HepG2 (cell line): Measurements from ENCODE around the gene DGAT2. TPM values are rescaled to one million over a fixed set of nuclear protein-coding genes. Genes with fewer than 3 reads are reported as not detected.

Experiments
- FUBP1 ChIP-seq: sonication (generic); formaldehyde crosslinking; IDR thresholded peaks from 2 replicates; pipeline ENCODE4 v1.5.1; 2020; ENCODE audit warnings: missing genetic modification reagents, mild to moderate bottlenecking, borderline replicate concordance
- HOXD1 ChIP-seq: sonication (generic); formaldehyde crosslinking; IDR thresholded peaks from 2 replicates; pipeline ENCODE4 v1.5.0; 2020; ENCODE audit warnings: missing genetic modification reagents
- IKZF4 ChIP-seq: sonication (generic); formaldehyde crosslinking; IDR thresholded peaks from 2 replicates; pipeline ENCODE4 v1.5.1; 2020; ENCODE audit warnings: borderline replicate concordance, mild to moderate bottlenecking, low read depth, missing genetic modification reagents; ENCODE audit errors: not compliant biosample characterization
- ISX ChIP-seq: sonication (generic); formaldehyde crosslinking; conservative IDR thresholded peaks from 2 replicates; pipeline ENCODE4 v1.5.0; 2020; ENCODE audit warnings: missing genetic modification reagents
- MAX ChIP-seq: IDR thresholded peaks from 2 replicates; pipeline ENCODE4 v1.6.1; 2012; ENCODE audit warnings: inconsistent platforms
- MED1 ChIP-seq: sonication (generic); formaldehyde crosslinking; IDR thresholded peaks from 2 replicates; pipeline ENCODE4 v1.4.0; 2020; ENCODE audit warnings: missing genetic modification reagents
- MYC ChIP-seq: sonication (generic); formaldehyde crosslinking; IDR thresholded peaks from 2 replicates; pipeline ENCODE4 v1.9.0; 2021; ENCODE audit warnings: missing genetic modification reagents, borderline replicate concordance
- PRDM15 ChIP-seq: sonication (generic); formaldehyde crosslinking; IDR thresholded peaks from 2 replicates; pipeline ENCODE4 v1.4.0; 2020; ENCODE audit warnings: missing genetic modification reagents
- RBFOX2 ChIP-seq: fragments of 200-400 bp; formaldehyde crosslinking; IDR thresholded peaks from 2 replicates; pipeline ENCODE4 v1.6.1; 2017; ENCODE audit warnings: low read depth, mild to moderate bottlenecking, low read length
- SMAD3 ChIP-seq: sonication (generic); formaldehyde crosslinking; IDR thresholded peaks from 2 replicates; pipeline ENCODE4 v1.4.0; 2020; ENCODE audit warnings: missing genetic modification reagents
- SNRNP70 ChIP-seq: fragments of 200-400 bp; formaldehyde crosslinking; IDR thresholded peaks from 2 replicates; pipeline ENCODE4 v1.6.1; 2017; ENCODE audit warnings: mild to moderate bottlenecking, low read depth, low read length, moderate library complexity
- SP1 ChIP-seq, 2 experiments: fragments of 450-650 bp in 1 of 2; sonication (generic) in 1 of 2; formaldehyde crosslinking in 1 of 2; IDR thresholded peaks; 2 replicates each; pipeline versions ENCODE4 v1.4.0 to v1.6.1; 2016 to 2020; ENCODE audit warnings: missing genetic modification reagents in 1 of 2
- ZNF17 ChIP-seq: sonication (generic); formaldehyde crosslinking; IDR thresholded peaks from 2 replicates; pipeline ENCODE4 v1.5.0; 2020; ENCODE audit warnings: mild to moderate bottlenecking, missing genetic modification reagents
- ZNF30 ChIP-seq: sonication (generic); formaldehyde crosslinking; IDR thresholded peaks from 2 replicates; pipeline ENCODE4 v1.5.0; 2020; ENCODE audit warnings: mild to moderate bottlenecking, missing genetic modification reagents
- ZNF460 ChIP-seq: sonication (generic); formaldehyde crosslinking; IDR thresholded peaks from 2 replicates; pipeline ENCODE4 v1.5.1; 2020; ENCODE audit warnings: missing genetic modification reagents, mild to moderate bottlenecking, borderline replicate concordance
- ZNF781 ChIP-seq: sonication (generic); formaldehyde crosslinking; IDR thresholded peaks from 2 replicates; pipeline ENCODE4 v1.5.1; 2020; ENCODE audit warnings: borderline replicate concordance, mild to moderate bottlenecking, missing genetic modification reagents; ENCODE audit errors: not compliant biosample characterization
- ZSCAN20 ChIP-seq: sonication (generic); formaldehyde crosslinking; IDR thresholded peaks from 2 replicates; pipeline ENCODE4 v1.4.0; 2020; ENCODE audit warnings: missing genetic modification reagents, mild to moderate bottlenecking, borderline replicate concordance
- polyA plus RNA-seq, 8 experiments: library from polyadenylated mRNA; depleted of rRNA in 3 of 8; stranded (reverse) in 7 of 8; unstranded in 1 of 8; fragments of >200 nt; fragmentation: Illumina TruSeq in 4 of 8; extraction: Trizol in 4 of 8; gene quantifications; 2 replicates each; pipeline versions ENCODE4 v1.2.1 to v1.2.3, GENCODE V29; 2011 to 2016; ENCODE audit warnings: low read depth in 4 of 8, missing spikeins in 1 of 8, mixed read lengths in 1 of 8; ENCODE audit not compliant: insufficient read depth in 1 of 8
- total RNA-seq, 5 experiments: library from RNA; depleted of rRNA; stranded (reverse); fragments of >200 nt; fragmentation: Illumina TruSeq; extraction: Trizol; gene quantifications; 2 replicates each; pipeline ENCODE4 v1.2.3, GENCODE V29; 2016; ENCODE audit warnings: low read depth in 1 of 5
- TF ChIP-seq, protein P1 (sequence below): sonication (generic); formaldehyde crosslinking; IDR thresholded peaks from 2 replicates; pipeline ENCODE4 v1.4.0; 2020; ENCODE audit warnings: mild to moderate bottlenecking, missing genetic modification reagents

DGAT2 gene
- total and polyA plus RNA-seq, 2 of the 13 experiments (the other 11 are each of a cell fraction or from before 2014, with no cell fraction given): 39.0 to 65.6 TPM

GRCh38 chr11:75815345-75816168 lies 47.0 kb downstream of the DGAT2 start (continued):
- TF ChIP-seq ZNF781 (CRISPR knock-in tag) (no peak), MYC (peak; percentile 41; the same call in 1 of the 2 replicates), RBFOX2 (peak; percentile 79), FUBP1 (CRISPR knock-in tag) (no peak), SMAD3 (no peak), ZNF30 (CRISPR knock-in tag) (no peak), ZNF17 (no peak), MED1 (CRISPR knock-in tag) (0 out of 2 replicates have a peak, but pooled peaks have one; percentile 8), PRDM15 (no peak), MAX (0 out of 2 replicates have a peak, but pooled peaks have one; percentile 40), ZSCAN20 (CRISPR knock-in tag) (peak; percentile 93; the same call in 1 of the 2 replicates), ISX (CRISPR knock-in tag) (0 out of 2 replicates have a peak, but pooled peaks have one; percentile 19), ZNF460 (no peak), SNRNP70 (no peak), SP1 (IDR thresholded peaks at IDR 0.05) (no peak), SP1 (CRISPR knock-in tag; IDR thresholded peaks at IDR 0.05) (no peak), IKZF4 (CRISPR knock-in tag) (no peak), HOXD1 (CRISPR knock-in tag) (no peak)
- TF ChIP-seq, protein P1, sequence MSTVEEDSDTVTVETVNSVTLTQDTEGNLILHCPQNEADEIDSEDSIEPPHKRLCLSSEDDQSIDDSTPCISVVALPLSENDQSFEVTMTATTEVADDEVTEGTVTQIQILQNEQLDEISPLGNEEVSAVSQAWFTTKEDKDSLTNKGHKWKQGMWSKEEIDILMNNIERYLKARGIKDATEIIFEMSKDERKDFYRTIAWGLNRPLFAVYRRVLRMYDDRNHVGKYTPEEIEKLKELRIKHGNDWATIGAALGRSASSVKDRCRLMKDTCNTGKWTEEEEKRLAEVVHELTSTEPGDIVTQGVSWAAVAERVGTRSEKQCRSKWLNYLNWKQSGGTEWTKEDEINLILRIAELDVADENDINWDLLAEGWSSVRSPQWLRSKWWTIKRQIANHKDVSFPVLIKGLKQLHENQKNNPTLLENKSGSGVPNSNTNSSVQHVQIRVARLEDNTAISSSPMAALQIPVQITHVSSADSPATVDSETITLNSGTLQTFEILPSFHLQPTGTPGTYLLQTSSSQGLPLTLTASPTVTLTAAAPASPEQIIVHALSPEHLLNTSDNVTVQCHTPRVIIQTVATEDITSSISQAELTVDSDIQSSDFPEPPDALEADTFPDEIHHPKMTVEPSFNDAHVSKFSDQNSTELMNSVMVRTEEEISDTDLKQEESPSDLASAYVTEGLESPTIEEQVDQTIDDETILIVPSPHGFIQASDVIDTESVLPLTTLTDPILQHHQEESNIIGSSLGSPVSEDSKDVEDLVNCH (CRISPR knock-in tag): no peak
